DMS153 treated with DMSO at 0.1 percent for 48 hours (cell line): ENCODE data around the gene ECM2.

Experiments
- DNase-seq: peaks from one replicate; lab custom pipeline; 2025; ENCODE audit not compliant: unreplicated experiment; lab: John Stamatoyannopoulos, UW

Gene ECM2

GRCh38 chr9:92528522-92528849 is 7.3 kb downstream of the ECM2 start:
- no peak for DNase-seq

GRCh38 chr9:92527832-92528521 is 7.8 kb downstream of the ECM2 start:
- no peak for DNase-seq

- DNase-seq: no peak
These were observed 8.4 kb downstream of the ECM2 start for GRCh38 chr9:92527291-92527828.

GRCh38 chr9:92525306-92525705 is 10.5 kb downstream of the ECM2 start:
- no peak for DNase-seq

GRCh38 chr9:92524881-92525280 is 10.9 kb downstream of the ECM2 start:
- DNase-seq: no peak

GRCh38 chr9:92522983-92523970 is 12.5 kb downstream of the ECM2 start:
- no peak for DNase-seq

- DNase-seq: no peak
These were observed 15.0 kb downstream of the ECM2 start for GRCh38 chr9:92520837-92521236.

GRCh38 chr9:92518199-92518598 is 17.6 kb downstream of the ECM2 start:
- no peak for DNase-seq

GRCh38 chr9:92517046-92517445 is 18.7 kb downstream of the ECM2 start:
- DNase-seq: no peak

GRCh38 chr9:92516521-92516920 is 19.3 kb downstream of the ECM2 start:
- no peak for DNase-seq

- no peak for DNase-seq
These were observed 21.2 kb downstream of the ECM2 start for GRCh38 chr9:92514635-92515034.

GRCh38 chr9:92513349-92513748 is 22.4 kb downstream of the ECM2 start:
- DNase-seq: no peak

- DNase-seq: no peak
These were observed 23.2 kb downstream of the ECM2 start for GRCh38 chr9:92512622-92513021.

- DNase-seq: no peak
These were observed 25.0 kb downstream of the ECM2 start for GRCh38 chr9:92510747-92511146.

- no peak for DNase-seq
These were observed 26.7 kb downstream of the ECM2 start for GRCh38 chr9:92509050-92509449.

- DNase-seq: no peak
These were observed 27.6 kb downstream of the ECM2 start for GRCh38 chr9:92508018-92508820.

GRCh38 chr9:92507496-92507895 is 28.3 kb downstream of the ECM2 start:
- no peak for DNase-seq

- DNase-seq: no peak
These were observed 28.8 kb downstream of the ECM2 start for GRCh38 chr9:92507005-92507404.

- DNase-seq: no peak
These were observed 29.5 kb downstream of the ECM2 start for GRCh38 chr9:92506184-92506857.

GRCh38 chr9:92504881-92505280 is 30.9 kb downstream of the ECM2 start:
- DNase-seq: no peak

GRCh38 chr9:92503156-92503555 is 32.6 kb downstream of the ECM2 start:
- no peak for DNase-seq
